HEK293 (cell line): ENCODE data around the gene SRP19.

Experiments used
- CTCF ChIA-PET: fragments of 350-600 bp; formaldehyde crosslinking; extraction: SDS; loops from one replicate; lab custom pipeline; 2021; ENCODE audit warnings: antibody characterized with exemption; lab: Yijun Ruan, JAX
- POLR2A ChIA-PET: fragments of 300-600 bp; formaldehyde crosslinking; extraction: SDS; loops from one replicate; lab custom pipeline; 2020; ENCODE audit warnings: antibody characterized with exemption, inconsistent platforms; lab: Yijun Ruan, JAX
- H3K27ac ChIP-seq: fragments of 200-500 bp; sonication (Bioruptor generic); 2 replicates; pipeline ENCODE4 v1.5.1; 2014; ENCODE audit warnings: low read depth, low read length, control low read depth, inconsistent platforms; ENCODE audit errors: extremely low read depth
- H3K36me3 ChIP-seq, 2 experiments: fragments of 200-500 bp in 1 of 2; sonication (Bioruptor generic) in 1 of 2; 1 replicate in 1 of 2; 2 replicates in 1 of 2; pipeline ENCODE4 v1.5.1; 2014 to 2017; ENCODE audit warnings: inconsistent platforms in 2 of 2, low read length in 2 of 2; ENCODE audit not compliant: control insufficient read depth in 2 of 2, insufficient read depth in 1 of 2
- H3K4me1 ChIP-seq: fragments of 200-500 bp; sonication (Bioruptor generic); 2 replicates; pipeline ENCODE4 v1.5.1; 2014; ENCODE audit warnings: mild to moderate bottlenecking, low read length, inconsistent platforms; ENCODE audit not compliant: control insufficient read depth, insufficient read depth
- H3K4me3 ChIP-seq: 2 replicates; pipeline ENCODE4 v1.5.1; 2011; ENCODE audit warnings: low read depth, mild to moderate bottlenecking, control low read depth, low read length, moderate library complexity
- H3K9me3 ChIP-seq: fragments of 200-500 bp; sonication (Bioruptor generic); 2 replicates; pipeline ENCODE4 v1.5.1; 2014; ENCODE audit warnings: low read depth, low read length, inconsistent platforms; ENCODE audit not compliant: control insufficient read depth, insufficient read depth
- GLIS1 ChIP-seq: fragments of 450-650 bp; formaldehyde crosslinking; IDR thresholded peaks from 2 replicates; pipeline ENCODE4 v1.5.1; 2016; ENCODE audit warnings: missing biosample characterization, missing genetic modification characterization
- HOXA7 ChIP-seq: sonication (generic); formaldehyde crosslinking; IDR thresholded peaks from 2 replicates; pipeline ENCODE4 v1.8.1; 2022; ENCODE audit warnings: missing genetic modification reagents, borderline replicate concordance
- SETDB1 ChIP-seq: IDR thresholded peaks from one replicate; pipeline ENCODE4 v1.6.1; 2017; ENCODE audit warnings: mild to moderate bottlenecking, low read length, moderate library complexity, mixed read lengths; ENCODE audit not compliant: insufficient read length
- ZBTB8A ChIP-seq: fragments of 450-650 bp; formaldehyde crosslinking; IDR thresholded peaks from 2 replicates; pipeline ENCODE4 v1.5.1; 2016; ENCODE audit warnings: missing biosample characterization, missing genetic modification characterization
- ZFP37 ChIP-seq: fragments of 450-650 bp; formaldehyde crosslinking; IDR thresholded peaks from 2 replicates; pipeline ENCODE4 v1.5.1; 2016; ENCODE audit warnings: missing biosample characterization, missing genetic modification characterization
- ZNF10 ChIP-seq: fragments of 450-650 bp; formaldehyde crosslinking; IDR thresholded peaks from 2 replicates; pipeline ENCODE4 v1.5.1; 2017; ENCODE audit warnings: missing biosample characterization, missing genetic modification characterization
- ZNF133 ChIP-seq: fragments of 450-650 bp; formaldehyde crosslinking; IDR thresholded peaks from 2 replicates; pipeline ENCODE4 v1.5.1; 2016; ENCODE audit warnings: missing biosample characterization, missing genetic modification characterization
- ZNF157 ChIP-seq: fragments of 450-650 bp; formaldehyde crosslinking; IDR thresholded peaks from 2 replicates; pipeline ENCODE4 v1.5.1; 2016; ENCODE audit warnings: missing biosample characterization, missing genetic modification characterization
- ZNF169 ChIP-seq: fragments of 450-650 bp; formaldehyde crosslinking; IDR thresholded peaks from 2 replicates; pipeline ENCODE4 v1.5.1; 2016; ENCODE audit warnings: missing biosample characterization, missing genetic modification characterization
- ZNF214 ChIP-seq: fragments of 450-650 bp; formaldehyde crosslinking; IDR thresholded peaks from 2 replicates; pipeline ENCODE4 v1.5.1; 2017; ENCODE audit warnings: missing biosample characterization, mild to moderate bottlenecking, missing genetic modification characterization, borderline replicate concordance
- ZNF223 ChIP-seq: fragments of 450-650 bp; formaldehyde crosslinking; IDR thresholded peaks from 2 replicates; pipeline ENCODE4 v1.5.1; 2016; ENCODE audit warnings: missing biosample characterization, missing genetic modification characterization
- ZNF23 ChIP-seq: fragments of 450-650 bp; formaldehyde crosslinking; IDR thresholded peaks from 2 replicates; pipeline ENCODE4 v1.5.1; 2016; ENCODE audit warnings: missing biosample characterization, missing genetic modification characterization, borderline replicate concordance
- ZNF510 ChIP-seq: fragments of 450-650 bp; formaldehyde crosslinking; IDR thresholded peaks from 2 replicates; pipeline ENCODE4 v1.5.1; 2018; ENCODE audit warnings: mild to moderate bottlenecking, missing genetic modification characterization, missing biosample characterization; ENCODE audit not compliant: insufficient replicate concordance
- ZNF530 ChIP-seq: fragments of 450-650 bp; formaldehyde crosslinking; IDR thresholded peaks from 2 replicates; pipeline ENCODE4 v1.5.1; 2016; ENCODE audit warnings: low read depth, missing biosample characterization, missing genetic modification characterization
- ZNF548 ChIP-seq: fragments of 450-650 bp; formaldehyde crosslinking; IDR thresholded peaks from 2 replicates; pipeline ENCODE4 v1.5.1; 2016; ENCODE audit warnings: missing biosample characterization, missing genetic modification characterization
- ZNF596 ChIP-seq: fragments of 450-650 bp; IDR thresholded peaks from 2 replicates; pipeline ENCODE4 v1.5.0; 2018; ENCODE audit warnings: missing biosample characterization, mild to moderate bottlenecking, missing genetic modification characterization, moderate library complexity
- ZNF600 ChIP-seq: fragments of 450-650 bp; formaldehyde crosslinking; IDR thresholded peaks from 2 replicates; pipeline ENCODE4 v1.5.1; 2016; ENCODE audit warnings: missing biosample characterization, missing genetic modification characterization
- ZNF610 ChIP-seq: fragments of 450-650 bp; formaldehyde crosslinking; IDR thresholded peaks from 2 replicates; pipeline ENCODE4 v1.5.1; 2016; ENCODE audit warnings: missing biosample characterization, missing genetic modification characterization, borderline replicate concordance
- ZNF621 ChIP-seq: fragments of 450-650 bp; formaldehyde crosslinking; IDR thresholded peaks from 2 replicates; pipeline ENCODE4 v1.5.1; 2017; ENCODE audit warnings: missing biosample characterization, missing genetic modification characterization
- ZNF664 ChIP-seq: fragments of 450-650 bp; formaldehyde crosslinking; IDR thresholded peaks from 2 replicates; pipeline ENCODE4 v1.5.1; 2016; ENCODE audit warnings: missing biosample characterization, missing genetic modification characterization
- ZNF837 ChIP-seq: fragments of 450-650 bp; formaldehyde crosslinking; IDR thresholded peaks from 2 replicates; pipeline ENCODE4 v1.5.1; 2016; ENCODE audit warnings: missing biosample characterization, missing genetic modification characterization
- ZSCAN16 ChIP-seq: fragments of 450-650 bp; formaldehyde crosslinking; IDR thresholded peaks from 2 replicates; pipeline ENCODE4 v1.5.1; 2016; ENCODE audit warnings: missing biosample characterization, missing genetic modification characterization
- ZSCAN30 ChIP-seq: fragments of 450-650 bp; IDR thresholded peaks from 2 replicates; pipeline ENCODE4 v1.5.1; 2018; ENCODE audit warnings: missing biosample characterization, mild to moderate bottlenecking, missing genetic modification characterization, moderate library complexity
- ZXDB ChIP-seq: fragments of 450-650 bp; formaldehyde crosslinking; IDR thresholded peaks from 2 replicates; pipeline ENCODE4 v1.5.1; 2016; ENCODE audit warnings: missing biosample characterization, missing genetic modification characterization
- TF ChIP-seq, protein P1 (sequence below): IDR thresholded peaks from 2 replicates; pipeline ENCODE4 v1.6.1; 2011; ENCODE audit warnings: mild to moderate bottlenecking, low read depth, low read length, borderline replicate concordance
- TF ChIP-seq, protein P2 (sequence below): fragments of 450-650 bp; formaldehyde crosslinking; IDR thresholded peaks from 2 replicates; pipeline ENCODE4 v1.5.1; 2017; ENCODE audit warnings: missing biosample characterization, mild to moderate bottlenecking, missing genetic modification characterization, moderate library complexity
- TF ChIP-seq, protein P3 (sequence below): fragments of 450-650 bp; formaldehyde crosslinking; IDR thresholded peaks from 2 replicates; pipeline ENCODE4 v1.5.1; 2016; ENCODE audit warnings: missing biosample characterization, missing genetic modification characterization
- TF ChIP-seq, protein P4 (sequence below): fragments of 450-650 bp; formaldehyde crosslinking; IDR thresholded peaks from 2 replicates; pipeline ENCODE4 v1.5.1; 2017; ENCODE audit warnings: missing biosample characterization, missing genetic modification characterization
- TF ChIP-seq, protein P5 (sequence below): fragments of 450-650 bp; formaldehyde crosslinking; IDR thresholded peaks from 2 replicates; pipeline ENCODE4 v1.5.1; 2017; ENCODE audit warnings: missing biosample characterization, missing genetic modification characterization

Gene SRP19

DNA sequence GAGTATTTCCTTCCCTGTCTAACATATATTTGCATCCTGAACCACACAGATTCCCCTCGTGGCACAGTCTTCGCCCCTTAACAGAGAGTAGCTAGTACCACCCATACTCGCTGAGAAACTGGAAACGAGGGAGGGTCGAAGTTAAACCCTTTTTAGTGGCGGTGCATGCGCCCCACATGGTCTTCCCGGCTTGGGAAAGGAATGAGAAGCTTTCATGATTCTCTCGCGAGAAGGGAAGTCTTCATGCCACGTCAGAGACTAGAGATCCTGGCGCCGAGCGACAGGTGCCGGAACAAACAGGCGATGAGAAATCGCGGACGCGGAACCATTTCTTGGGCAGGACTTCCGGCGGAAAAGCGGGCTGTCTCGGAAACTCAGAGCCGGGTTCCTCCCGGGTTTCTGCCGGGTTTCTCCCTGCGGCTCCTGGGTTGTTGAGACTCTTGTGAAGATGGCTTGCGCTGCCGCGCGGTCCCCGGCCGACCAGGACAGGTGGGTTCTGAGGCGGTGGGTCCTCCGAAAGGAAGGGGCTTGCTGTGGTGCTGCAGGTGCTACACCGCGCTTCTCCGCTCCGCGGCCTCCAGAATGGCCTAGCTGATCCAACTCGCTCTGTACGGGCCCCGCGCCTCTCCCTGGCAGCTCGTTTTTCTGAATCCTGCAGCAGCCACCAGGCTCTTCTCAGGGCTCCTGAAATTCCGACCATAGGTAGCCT lies at the start of gene SRP19:
Gene SRP19, plus strand, starts transcription at position 359 of the 709 bp plus-strand sequence. Its CDS starts 90 bp downstream, at position 449.
- POLR2A ChIA-PET = interaction anchor here (0.6 to 2.0 kb wide), 10 partner anchors 13 to 121 kb away, joined by 3 to 7 read pairs (median 3); partner anchors contain the start of genes DCP2 and REEP5
- TF ChIP-seq ZXDB (tag by site-specific recombination) (peak; percentile 64; the same call in 1 of the 2 replicates), ZNF10 (no peak), ZSCAN30 (tag by site-specific recombination) (no peak; the same call in 1 of the 2 replicates), SETDB1 (peak; percentile 24), ZNF610 (tag by site-specific recombination) (peak; percentile 12; the same call in 1 of the 2 replicates), ZSCAN16 (no peak), ZNF548 (tag by site-specific recombination) (no peak), ZNF530 (no peak), ZNF23 (tag by site-specific recombination) (no peak), ZNF596 (tag by site-specific recombination) (no peak), ZFP37 (0 out of 2 replicates have a peak, but pooled peaks have one; percentile 18), ZNF621 (no peak), ZNF837 (tag by site-specific recombination) (no peak), ZNF157 (tag by site-specific recombination) (no peak), ZNF223 (tag by site-specific recombination) (no peak), ZNF133 (no peak), GLIS1 (tag by site-specific recombination) (no peak), ZNF510 (tag by site-specific recombination) (no peak), ZNF214 (tag by site-specific recombination) (no peak), ZNF169 (tag by site-specific recombination) (no peak), HOXA7 (CRISPR knock-in tag) (no peak), ZNF600 (tag by site-specific recombination) (peak; percentile 68), ZBTB8A (tag by site-specific recombination) (peak; percentile 39; the same call in 1 of the 2 replicates), ZNF664 (tag by site-specific recombination) (no peak)
- TF ChIP-seq, protein P1, sequence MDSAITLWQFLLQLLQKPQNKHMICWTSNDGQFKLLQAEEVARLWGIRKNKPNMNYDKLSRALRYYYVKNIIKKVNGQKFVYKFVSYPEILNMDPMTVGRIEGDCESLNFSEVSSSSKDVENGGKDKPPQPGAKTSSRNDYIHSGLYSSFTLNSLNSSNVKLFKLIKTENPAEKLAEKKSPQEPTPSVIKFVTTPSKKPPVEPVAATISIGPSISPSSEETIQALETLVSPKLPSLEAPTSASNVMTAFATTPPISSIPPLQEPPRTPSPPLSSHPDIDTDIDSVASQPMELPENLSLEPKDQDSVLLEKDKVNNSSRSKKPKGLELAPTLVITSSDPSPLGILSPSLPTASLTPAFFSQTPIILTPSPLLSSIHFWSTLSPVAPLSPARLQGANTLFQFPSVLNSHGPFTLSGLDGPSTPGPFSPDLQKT = no peak
- TF ChIP-seq, protein P2, sequence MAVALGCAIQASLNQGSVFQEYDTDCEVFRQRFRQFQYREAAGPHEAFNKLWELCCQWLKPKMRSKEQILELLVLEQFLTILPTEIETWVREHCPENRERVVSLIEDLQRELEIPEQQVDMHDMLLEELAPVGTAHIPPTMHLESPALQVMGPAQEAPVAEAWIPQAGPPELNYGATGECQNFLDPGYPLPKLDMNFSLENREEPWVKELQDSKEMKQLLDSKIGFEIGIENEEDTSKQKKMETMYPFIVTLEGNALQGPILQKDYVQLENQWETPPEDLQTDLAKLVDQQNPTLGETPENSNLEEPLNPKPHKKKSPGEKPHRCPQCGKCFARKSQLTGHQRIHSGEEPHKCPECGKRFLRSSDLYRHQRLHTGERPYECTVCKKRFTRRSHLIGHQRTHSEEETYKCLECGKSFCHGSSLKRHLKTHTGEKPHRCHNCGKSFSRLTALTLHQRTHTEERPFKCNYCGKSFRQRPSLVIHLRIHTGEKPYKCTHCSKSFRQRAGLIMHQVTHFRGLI (tag by site-specific recombination) = peak; percentile 38; the same call in 1 of the 2 replicates
- TF ChIP-seq, protein P3, sequence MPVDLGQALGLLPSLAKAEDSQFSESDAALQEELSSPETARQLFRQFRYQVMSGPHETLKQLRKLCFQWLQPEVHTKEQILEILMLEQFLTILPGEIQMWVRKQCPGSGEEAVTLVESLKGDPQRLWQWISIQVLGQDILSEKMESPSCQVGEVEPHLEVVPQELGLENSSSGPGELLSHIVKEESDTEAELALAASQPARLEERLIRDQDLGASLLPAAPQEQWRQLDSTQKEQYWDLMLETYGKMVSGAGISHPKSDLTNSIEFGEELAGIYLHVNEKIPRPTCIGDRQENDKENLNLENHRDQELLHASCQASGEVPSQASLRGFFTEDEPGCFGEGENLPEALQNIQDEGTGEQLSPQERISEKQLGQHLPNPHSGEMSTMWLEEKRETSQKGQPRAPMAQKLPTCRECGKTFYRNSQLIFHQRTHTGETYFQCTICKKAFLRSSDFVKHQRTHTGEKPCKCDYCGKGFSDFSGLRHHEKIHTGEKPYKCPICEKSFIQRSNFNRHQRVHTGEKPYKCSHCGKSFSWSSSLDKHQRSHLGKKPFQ (tag by site-specific recombination) = no peak
- TF ChIP-seq, protein P4, sequence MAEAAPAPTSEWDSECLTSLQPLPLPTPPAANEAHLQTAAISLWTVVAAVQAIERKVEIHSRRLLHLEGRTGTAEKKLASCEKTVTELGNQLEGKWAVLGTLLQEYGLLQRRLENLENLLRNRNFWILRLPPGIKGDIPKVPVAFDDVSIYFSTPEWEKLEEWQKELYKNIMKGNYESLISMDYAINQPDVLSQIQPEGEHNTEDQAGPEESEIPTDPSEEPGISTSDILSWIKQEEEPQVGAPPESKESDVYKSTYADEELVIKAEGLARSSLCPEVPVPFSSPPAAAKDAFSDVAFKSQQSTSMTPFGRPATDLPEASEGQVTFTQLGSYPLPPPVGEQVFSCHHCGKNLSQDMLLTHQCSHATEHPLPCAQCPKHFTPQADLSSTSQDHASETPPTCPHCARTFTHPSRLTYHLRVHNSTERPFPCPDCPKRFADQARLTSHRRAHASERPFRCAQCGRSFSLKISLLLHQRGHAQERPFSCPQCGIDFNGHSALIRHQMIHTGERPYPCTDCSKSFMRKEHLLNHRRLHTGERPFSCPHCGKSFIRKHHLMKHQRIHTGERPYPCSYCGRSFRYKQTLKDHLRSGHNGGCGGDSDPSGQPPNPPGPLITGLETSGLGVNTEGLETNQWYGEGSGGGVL = no peak
- TF ChIP-seq, protein P5, sequence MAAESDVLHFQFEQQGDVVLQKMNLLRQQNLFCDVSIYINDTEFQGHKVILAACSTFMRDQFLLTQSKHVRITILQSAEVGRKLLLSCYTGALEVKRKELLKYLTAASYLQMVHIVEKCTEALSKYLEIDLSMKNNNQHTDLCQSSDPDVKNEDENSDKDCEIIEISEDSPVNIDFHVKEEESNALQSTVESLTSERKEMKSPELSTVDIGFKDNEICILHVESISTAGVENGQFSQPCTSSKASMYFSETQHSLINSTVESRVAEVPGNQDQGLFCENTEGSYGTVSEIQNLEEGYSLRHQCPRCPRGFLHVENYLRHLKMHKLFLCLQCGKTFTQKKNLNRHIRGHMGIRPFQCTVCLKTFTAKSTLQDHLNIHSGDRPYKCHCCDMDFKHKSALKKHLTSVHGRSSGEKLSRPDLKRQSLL (tag by site-specific recombination) = peak; percentile 77

More for the DNA sequence above, at the start of gene SRP19:
- H3K9me3 ChIP-seq = no peaks in the 10 kb centered on the region
- peak within 1 kb of the TSS; percentile 81 for H3K27ac ChIP-seq
- peak within 1 kb of the TSS; percentile 63 for H3K4me3 ChIP-seq
- peaks cover 26 to 36% of the 10 kb centered on the region in 2 experiments for H3K36me3 ChIP-seq
- CTCF ChIA-PET = interaction anchor here (0.6 to 0.7 kb wide), 4 partner anchors 8 to 61 kb away, joined by 3 to 5 read pairs (median 4); partner anchors contain the start of gene REEP5
- H3K4me1 ChIP-seq = peaks cover 14% of the 10 kb centered on the region
